ENCODE results near the gene SREK1. TPM values are rescaled to one million over a fixed set of nuclear protein-coding genes. Genes with fewer than 3 reads are reported as not detected.

SREK1 gene
- total and polyA plus RNA-seq, 7 donors, result 13.4 to 29.8 (median 25.1) TPM

DNA sequence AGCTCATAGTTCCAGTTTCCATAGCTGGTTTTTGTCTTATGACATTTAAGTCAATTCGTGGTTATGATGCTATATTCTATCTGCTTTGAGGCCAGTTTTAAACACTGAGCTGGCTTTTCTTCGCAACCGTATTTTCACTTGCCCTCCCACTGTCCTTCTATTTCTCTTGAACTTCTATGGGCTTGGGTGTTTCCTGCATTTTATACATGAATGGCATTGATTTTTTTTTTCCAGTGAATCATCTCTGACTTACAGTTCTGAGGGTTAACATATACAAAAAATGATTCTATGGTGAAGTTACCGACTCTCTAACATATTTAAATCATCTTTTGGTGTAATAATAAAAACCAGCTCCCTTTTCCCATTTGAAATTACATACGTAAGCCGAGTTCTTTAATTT is 88.2 kb downstream of the SREK1 start:
- 83 to 88% (median 86%) methylated on average over 6 of the region's 6 CpGs for WGBS, 3 donors
- Histone ChIP-seq H3K9me3 (no peaks in the 10 kb centered on the region), H3K4me1 (no peaks in the 10 kb centered on the region), H3K27me3 (ENCODE audit: insufficient read depth in 3 of 3, low read length in 2 of 3) (no peaks in the 10 kb centered on the region), H3K36me3 (ENCODE audit: insufficient read depth in 1 of 2, low read depth in 1 of 2) (no peaks in the 10 kb centered on the region), H3K27ac (no peak overlapping the region), H3K4me3 (no peak overlapping the region)
- ATAC-seq, result no peak
- TF ChIP-seq, protein P1, sequence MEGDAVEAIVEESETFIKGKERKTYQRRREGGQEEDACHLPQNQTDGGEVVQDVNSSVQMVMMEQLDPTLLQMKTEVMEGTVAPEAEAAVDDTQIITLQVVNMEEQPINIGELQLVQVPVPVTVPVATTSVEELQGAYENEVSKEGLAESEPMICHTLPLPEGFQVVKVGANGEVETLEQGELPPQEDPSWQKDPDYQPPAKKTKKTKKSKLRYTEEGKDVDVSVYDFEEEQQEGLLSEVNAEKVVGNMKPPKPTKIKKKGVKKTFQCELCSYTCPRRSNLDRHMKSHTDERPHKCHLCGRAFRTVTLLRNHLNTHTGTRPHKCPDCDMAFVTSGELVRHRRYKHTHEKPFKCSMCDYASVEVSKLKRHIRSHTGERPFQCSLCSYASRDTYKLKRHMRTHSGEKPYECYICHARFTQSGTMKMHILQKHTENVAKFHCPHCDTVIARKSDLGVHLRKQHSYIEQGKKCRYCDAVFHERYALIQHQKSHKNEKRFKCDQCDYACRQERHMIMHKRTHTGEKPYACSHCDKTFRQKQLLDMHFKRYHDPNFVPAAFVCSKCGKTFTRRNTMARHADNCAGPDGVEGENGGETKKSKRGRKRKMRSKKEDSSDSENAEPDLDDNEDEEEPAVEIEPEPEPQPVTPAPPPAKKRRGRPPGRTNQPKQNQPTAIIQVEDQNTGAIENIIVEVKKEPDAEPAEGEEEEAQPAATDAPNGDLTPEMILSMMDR (IDR thresholded peaks at IDR 0.05), result no peak
- DNase-seq, result no peak
- intact Hi-C loops (cut with DNase I), result no loop called here

DNA sequence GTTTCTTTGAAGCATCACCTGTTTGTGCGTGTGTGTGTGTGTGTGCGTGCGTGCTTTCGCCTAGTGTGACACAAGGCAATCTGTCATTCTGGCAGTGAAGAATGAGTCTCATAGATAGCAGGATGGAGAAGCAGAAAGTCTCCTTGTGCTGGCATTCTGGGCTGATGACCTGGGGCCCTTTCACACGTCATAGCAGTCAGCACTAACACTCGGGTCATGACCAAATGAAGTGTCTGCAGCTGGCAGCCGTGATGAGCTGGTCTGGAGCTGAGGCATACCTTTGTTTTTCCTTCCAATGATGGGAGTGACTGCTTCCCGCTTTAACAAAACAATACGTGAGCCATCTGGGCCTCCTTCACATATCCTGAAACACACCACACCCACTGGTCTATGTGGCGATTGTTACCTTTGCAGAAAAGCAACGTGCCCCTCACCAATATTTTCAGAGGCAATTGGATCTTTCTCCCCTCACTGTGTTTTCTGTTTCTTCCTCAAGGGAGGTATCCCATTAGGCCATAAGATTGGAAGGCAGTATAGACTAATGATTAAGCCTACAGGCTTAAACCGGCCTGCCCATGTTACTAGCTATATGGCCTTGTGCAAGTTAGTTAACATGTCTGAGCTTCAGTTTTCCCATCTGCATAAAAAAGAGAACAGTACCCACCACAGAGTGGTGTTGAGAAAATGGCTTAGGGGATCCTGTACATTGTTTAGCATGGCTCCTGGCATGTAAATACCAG is 88.8 kb downstream of the SREK1 start:
- Histone ChIP-seq H3K9me3 (no peaks in the 10 kb centered on the region), H3K36me3 (ENCODE audit: insufficient read depth in 1 of 2, low read depth in 1 of 2) (no peaks in the 10 kb centered on the region), H3K4me1 (no peaks in the 10 kb centered on the region), H3K4me3 (no peak overlapping the region), H3K27me3 (ENCODE audit: insufficient read depth in 3 of 3, low read length in 2 of 3) (no peaks in the 10 kb centered on the region), H3K27ac (no peak overlapping the region)
- DNase-seq, result no peak
- intact Hi-C loops (cut with DNase I), result no loop called here
- ATAC-seq, result no peak
- 54 to 61% (median 58%) methylated on average over 12 of the region's 12 CpGs for WGBS, 3 donors
- TF ChIP-seq, protein P1 (IDR thresholded peaks at IDR 0.05), result no peak

Other genes with a start within 250 kb of the SREK1 start
- gene ERBIN, start 217.7 kb upstream of the SREK1 start, total RNA-seq, result 10 to 100 TPM; 28.8 to 56.6 (median 45.6) TPM
- gene ERBIN, start 217.7 kb upstream of the SREK1 start, polyA plus RNA-seq, result 10 to 100 TPM in 2 of 3 donors, 1 to 10 TPM in 1; 8.3 to 17.6 (median 10.1) TPM

Measured in psoas muscle (tissue), 8 donors.